ENCODE results near the gene SPIRE2. TPM values are rescaled to one million over a fixed set of nuclear protein-coding genes. Genes with fewer than 3 reads are reported as not detected.
A peak's percentile ranks its signal among the peaks of the same experiment; 100 is the strongest.
"Not testable (repeated sequence)": the region's sequence is repeated elsewhere in the genome, so short reads cannot be mapped to it uniquely, and the experiment has no call there.

Gene SPIRE2
- total and polyA plus RNA-seq, 2 experiments from 2014 or later: 18.4 to 21.7 TPM

DNA sequence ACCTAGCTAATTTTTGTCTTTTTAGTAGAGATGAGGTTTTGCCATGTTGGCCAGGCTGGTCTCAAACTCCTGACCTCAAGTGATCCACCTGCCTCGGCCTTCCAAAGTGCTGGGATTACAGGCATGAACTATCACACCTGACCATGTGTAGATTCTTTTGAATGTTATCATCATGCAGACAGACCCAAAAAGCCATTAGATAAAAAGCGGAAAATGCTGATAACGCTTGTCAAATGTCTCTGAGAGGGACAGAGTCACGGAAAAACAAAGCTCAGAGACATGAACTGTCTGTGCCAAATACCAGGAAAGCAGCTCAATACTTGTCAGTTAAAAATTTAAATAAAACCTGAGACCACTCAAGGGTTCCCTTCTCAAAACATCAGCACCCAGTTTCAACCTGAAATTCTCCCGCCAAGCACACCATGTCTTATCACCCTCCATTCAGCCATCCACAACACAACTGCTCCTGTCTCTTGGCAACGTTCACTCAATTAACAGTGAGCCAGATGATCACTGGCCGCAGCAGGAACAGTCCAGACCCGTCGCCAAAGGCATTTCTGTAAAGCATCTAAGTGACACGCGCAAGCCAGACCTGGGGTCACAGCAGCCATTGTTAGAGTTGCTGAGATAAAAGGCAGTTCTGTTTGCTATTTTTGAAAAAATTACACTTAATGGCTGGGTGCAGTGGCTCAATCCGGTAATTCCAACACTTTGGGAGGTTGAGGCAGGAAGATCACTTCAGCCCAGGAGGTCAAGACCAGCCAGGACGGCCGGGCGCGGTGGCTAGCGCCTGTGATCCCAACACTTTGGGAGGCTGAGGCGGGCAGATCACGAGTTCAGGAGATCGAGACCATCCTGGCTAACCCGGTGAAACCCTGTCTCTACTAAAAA is 41.6 kb upstream of the SPIRE2 start:
- Histone ChIP-seq H2AFZ (no peak overlapping the region), H3K79me2 (no peaks in the 10 kb centered on the region), H3K9me2 (replicated peaks; ENCODE audit: insufficient read depth) (no peaks in the 10 kb centered on the region), H3K4me3 (no peak overlapping the region), H3K4me2 (no peak overlapping the region), H3K4me1 (ENCODE audit: insufficient read depth) (no peaks in the 10 kb centered on the region), H3K27me3 (no peaks in the 10 kb centered on the region), H4K20me1 (ENCODE audit: insufficient read depth, poor library complexity, severe bottlenecking) (no peaks in the 10 kb centered on the region), H3K36me3 (replicated peaks; ENCODE audit: insufficient read depth, low read depth) (no peaks in the 10 kb centered on the region), H3K9me3 (ENCODE audit: low read depth) (no peaks in the 10 kb centered on the region), H3K27ac (no peak overlapping the region)
- no peak for DNase-seq (ENCODE audit: low spot score)
- no peak for TF ChIP-seq EZH2 (IDR thresholded peaks at IDR 0.05; ENCODE audit: borderline replicate concordance)
- no peak for TF ChIP-seq CTCF (IDR thresholded peaks at IDR 0.05; ENCODE audit: poor library complexity)
- no peak for TF ChIP-seq EZH2phosphoT487 (IDR thresholded peaks at IDR 0.05; ENCODE audit: low read depth, severe bottlenecking, unreplicated experiment)
- WGBS (ENCODE audit: low lambda C conversion rate, missing lambda C conversion rate): 92% methylated on average over 21 of the region's 21 CpGs

DNA sequence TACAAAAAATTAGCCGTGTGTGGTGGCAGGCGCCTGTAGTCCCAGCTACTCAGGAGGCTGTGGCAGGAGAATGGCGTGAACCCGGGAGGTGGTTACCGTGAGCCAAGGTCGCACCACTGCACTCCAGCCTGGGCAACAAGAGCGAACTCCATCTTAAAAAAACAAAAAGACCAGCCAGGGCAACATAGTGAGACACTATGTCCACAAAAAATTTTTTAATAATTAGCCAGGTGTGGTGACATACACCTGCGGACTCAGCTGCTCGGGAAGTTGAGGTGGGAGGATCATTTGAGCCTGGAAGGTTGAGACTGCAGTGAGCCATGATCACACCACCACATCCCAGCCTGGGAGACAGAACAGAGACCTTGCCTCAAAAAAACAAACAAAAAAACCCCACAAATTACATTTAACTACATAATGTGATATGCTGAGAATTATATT is 40.9 kb upstream of the SPIRE2 start:
- 93% methylated on average over 9 of the region's 9 CpGs for WGBS (ENCODE audit: low lambda C conversion rate, missing lambda C conversion rate)
- no peaks in the 10 kb centered on the region for H3K9me3 ChIP-seq (ENCODE audit: low read depth)
- H3K27ac ChIP-seq: no peak overlapping the region
- no peaks in the 10 kb centered on the region for H3K9me2 ChIP-seq (replicated peaks; ENCODE audit: insufficient read depth)
- no peaks in the 10 kb centered on the region for H3K36me3 ChIP-seq (replicated peaks; ENCODE audit: insufficient read depth, low read depth)
- no peaks in the 10 kb centered on the region for H4K20me1 ChIP-seq (ENCODE audit: insufficient read depth, poor library complexity, severe bottlenecking)
- H3K4me2 ChIP-seq: no peak overlapping the region
- TF ChIP-seq EZH2phosphoT487 (IDR thresholded peaks at IDR 0.05; ENCODE audit: low read depth, severe bottlenecking, unreplicated experiment): no peak
- no peaks in the 10 kb centered on the region for H3K79me2 ChIP-seq
- DNase-seq (ENCODE audit: low spot score): no peak
- no peaks in the 10 kb centered on the region for H3K27me3 ChIP-seq
- no peak overlapping the region for H3K4me3 ChIP-seq
- H3K4me1 ChIP-seq (ENCODE audit: insufficient read depth): no peaks in the 10 kb centered on the region
- no peak overlapping the region for H2AFZ ChIP-seq

GRCh38 chr16:89791278-89791995 is 36.8 kb upstream of the SPIRE2 start:
- H3K36me3 ChIP-seq (replicated peaks; ENCODE audit: insufficient read depth, low read depth): no peaks in the 10 kb centered on the region
- DNase-seq (ENCODE audit: low spot score): no peak
- no peak overlapping the region for H2AFZ ChIP-seq
- no peaks in the 10 kb centered on the region for H3K79me2 ChIP-seq
- H3K27ac ChIP-seq: no peak overlapping the region
- no peaks in the 10 kb centered on the region for H3K9me3 ChIP-seq (ENCODE audit: low read depth)
- H3K4me3 ChIP-seq: no peak overlapping the region
- no peaks in the 10 kb centered on the region for H3K27me3 ChIP-seq
- H3K4me1 ChIP-seq (ENCODE audit: insufficient read depth): no peaks in the 10 kb centered on the region
- no peaks in the 10 kb centered on the region for H3K9me2 ChIP-seq (replicated peaks; ENCODE audit: insufficient read depth)
- TF ChIP-seq CTCF (IDR thresholded peaks at IDR 0.05; ENCODE audit: poor library complexity) (no peak), EZH2phosphoT487 (IDR thresholded peaks at IDR 0.05; ENCODE audit: low read depth, severe bottlenecking, unreplicated experiment) (no peak), EZH2 (IDR thresholded peaks at IDR 0.05; ENCODE audit: borderline replicate concordance) (no peak)
- WGBS (ENCODE audit: low lambda C conversion rate, missing lambda C conversion rate): 98% methylated on average over 16 of the region's 16 CpGs
- no peak overlapping the region for H3K4me2 ChIP-seq
- H4K20me1 ChIP-seq (ENCODE audit: insufficient read depth, poor library complexity, severe bottlenecking): no peaks in the 10 kb centered on the region

GRCh38 chr16:89793092-89793491 is 35.2 kb upstream of the SPIRE2 start:
- 46% methylated on average over 12 of the region's 12 CpGs for WGBS (ENCODE audit: low lambda C conversion rate, missing lambda C conversion rate)
- H3K79me2 ChIP-seq; H3K9me3 ChIP-seq (ENCODE audit: low read depth); H3K4me2 ChIP-seq; H2AFZ ChIP-seq; H3K9me2 ChIP-seq (replicated peaks; ENCODE audit: insufficient read depth); DNase-seq (ENCODE audit: low spot score); H3K27me3 ChIP-seq; H3K27ac ChIP-seq; H3K4me3 ChIP-seq; H3K4me1 ChIP-seq (ENCODE audit: insufficient read depth); H3K36me3 ChIP-seq (replicated peaks; ENCODE audit: insufficient read depth, low read depth); H4K20me1 ChIP-seq (ENCODE audit: insufficient read depth, poor library complexity, severe bottlenecking): not testable (repeated sequence)
- peak; percentile 61 for TF ChIP-seq CTCF (IDR thresholded peaks at IDR 0.05; ENCODE audit: poor library complexity)

Data from hepatocyte (in vitro differentiated cells).